ENCODE measurements around the gene PNLDC1.

The PNLDC1 gene, protein sequence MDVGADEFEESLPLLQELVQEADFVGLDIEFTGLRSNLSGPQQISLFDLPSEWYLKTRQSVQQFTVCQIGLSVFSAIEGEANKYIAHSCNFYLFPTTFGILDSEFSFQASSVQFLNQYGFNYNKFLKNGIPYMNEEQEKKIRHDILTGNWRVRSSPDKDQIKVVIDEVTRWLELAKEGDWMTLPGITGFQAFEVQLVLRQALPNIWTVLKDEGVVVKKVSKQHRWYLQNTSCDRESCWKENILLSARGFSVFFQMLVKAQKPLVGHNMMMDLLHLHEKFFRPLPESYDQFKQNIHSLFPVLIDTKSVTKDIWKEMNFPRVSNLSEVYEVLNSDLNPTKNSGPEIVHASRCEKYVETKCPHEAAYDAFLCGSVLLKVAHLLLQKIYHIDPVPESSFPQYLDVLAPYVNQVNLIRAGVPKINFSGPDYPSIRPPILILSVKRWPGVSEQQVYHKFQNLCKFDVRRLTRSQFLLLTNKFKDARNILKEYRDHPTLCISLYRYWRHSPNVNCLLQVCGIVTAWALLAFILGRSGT

DNA sequence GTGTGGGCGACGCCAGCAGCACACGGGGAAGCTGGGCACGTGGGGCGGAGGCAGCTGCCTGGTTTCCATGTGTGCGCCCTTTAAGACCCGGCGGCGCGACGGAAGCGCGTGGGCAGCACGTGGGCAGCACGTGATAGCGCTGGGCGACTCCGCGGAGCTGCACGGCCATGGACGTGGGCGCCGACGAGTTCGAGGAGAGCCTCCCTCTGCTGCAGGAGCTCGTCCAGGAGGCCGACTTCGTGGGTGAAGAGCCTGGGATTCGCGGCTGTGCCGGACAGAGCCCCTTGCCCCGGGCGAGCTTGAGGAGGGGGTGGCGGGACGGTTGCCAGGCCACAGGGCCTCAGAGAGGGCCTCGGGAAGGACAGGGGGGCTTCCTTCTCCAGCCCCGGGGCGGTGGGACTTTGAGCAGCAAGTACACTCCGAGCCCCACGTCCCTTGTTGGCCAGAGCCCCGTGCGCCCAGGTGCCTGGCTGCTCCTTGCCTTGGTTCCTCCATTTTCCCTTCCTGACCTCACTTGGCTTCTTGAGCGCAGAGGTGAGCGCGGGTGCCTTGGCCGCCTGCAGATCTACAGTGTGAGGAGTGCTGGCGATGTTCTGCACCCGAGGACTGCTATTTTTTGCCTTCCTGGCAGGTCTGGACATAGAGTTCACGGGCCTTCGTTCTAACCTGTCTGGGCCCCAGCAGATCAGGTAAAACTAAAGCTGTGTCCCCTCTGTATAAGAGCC lies at the start of gene PNLDC1:
Gene PNLDC1, plus strand, starts transcription at position 136 of the 725 bp plus-strand sequence. Its CDS starts 32 bp downstream, at position 168.
- DNase-seq (ENCODE audit: low spot score) = no peak

- DNase-seq (ENCODE audit: low spot score) = no peak
Observed at GRCh38 chr6:159751448-159751847, 48.6 kb upstream of the PNLDC1 start.

DNA sequence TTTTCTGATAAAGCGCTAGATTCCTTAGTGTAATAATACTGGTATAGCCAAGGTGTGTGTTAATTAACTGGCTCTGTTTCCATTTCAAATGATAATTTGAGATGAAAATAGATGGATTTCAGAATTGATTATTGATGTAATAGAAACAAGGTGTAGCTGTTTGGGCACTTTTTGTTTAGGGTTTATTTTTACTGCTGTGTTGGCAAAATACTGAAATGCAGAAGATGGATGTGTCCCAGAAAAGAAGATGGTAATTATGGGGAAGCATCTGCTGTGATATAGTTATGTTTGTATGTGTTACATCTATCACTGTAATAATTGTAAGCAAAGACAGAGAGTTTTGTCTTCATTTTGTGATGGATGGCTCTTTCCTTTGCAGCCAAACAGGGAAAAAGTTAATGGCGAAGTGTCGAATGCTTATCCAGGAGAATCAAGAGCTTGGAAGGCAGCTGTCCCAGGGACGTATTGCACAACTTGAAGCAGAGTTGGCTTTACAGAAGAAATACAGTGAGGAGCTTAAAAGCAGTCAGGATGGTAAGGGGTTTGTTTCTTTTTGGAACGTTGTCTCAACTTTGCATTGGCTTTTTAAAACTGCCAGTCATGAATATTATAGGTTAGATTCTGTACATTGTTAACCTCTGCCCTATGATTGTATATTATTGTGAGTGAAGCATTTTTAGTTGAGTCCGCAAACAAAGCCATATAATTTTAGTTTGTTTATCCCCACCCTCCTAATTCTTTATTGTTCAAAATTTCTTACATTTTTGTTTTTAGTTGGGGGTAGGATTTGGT lies 46.8 kb upstream of the PNLDC1 start:
- DNase-seq (ENCODE audit: low spot score) = no peak

- no peak for DNase-seq (ENCODE audit: low spot score)
Observed at GRCh38 chr6:159754401-159754800, 45.7 kb upstream of the PNLDC1 start.

DNA sequence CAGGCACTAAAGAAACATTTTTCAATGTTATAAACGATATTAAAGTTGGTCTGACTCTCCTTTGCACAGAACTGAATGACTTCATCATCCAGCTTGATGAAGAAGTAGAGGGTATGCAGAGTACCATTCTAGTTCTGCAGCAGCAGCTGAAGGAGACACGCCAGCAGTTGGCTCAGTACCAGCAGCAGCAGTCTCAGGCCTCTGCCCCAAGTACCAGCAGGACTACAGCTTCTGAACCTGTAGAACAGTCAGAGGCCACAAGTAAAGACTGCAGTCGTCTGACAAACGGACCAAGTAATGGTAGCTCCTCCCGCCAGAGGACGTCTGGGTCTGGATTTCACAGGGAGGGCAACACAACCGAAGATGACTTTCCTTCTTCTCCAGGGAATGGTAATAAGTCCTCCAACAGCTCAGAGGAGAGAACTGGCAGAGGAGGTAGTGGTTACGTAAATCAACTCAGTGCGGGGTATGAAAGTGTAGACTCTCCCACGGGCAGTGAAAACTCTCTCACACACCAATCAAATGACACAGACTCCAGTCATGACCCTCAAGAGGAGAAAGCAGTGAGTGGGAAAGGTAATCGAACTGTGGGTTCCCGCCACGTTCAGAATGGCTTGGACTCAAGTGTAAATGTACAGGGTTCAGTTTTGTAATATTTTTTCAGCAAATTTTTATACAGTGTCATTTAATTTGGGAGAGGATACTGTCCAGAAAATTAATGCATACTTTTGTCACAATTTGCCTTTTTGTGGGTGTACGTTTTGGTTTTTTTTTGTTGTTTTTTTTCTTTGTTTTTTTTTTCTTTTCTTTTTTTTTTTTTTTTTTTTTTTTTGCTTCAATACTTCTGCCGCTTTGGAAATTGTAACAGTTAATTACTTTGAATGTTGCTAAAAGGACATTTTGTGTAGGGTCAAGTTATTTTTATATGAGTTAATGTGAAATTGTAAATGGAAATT lies 44.8 kb upstream of the PNLDC1 start:
- no peak for DNase-seq (ENCODE audit: low spot score)

DNA sequence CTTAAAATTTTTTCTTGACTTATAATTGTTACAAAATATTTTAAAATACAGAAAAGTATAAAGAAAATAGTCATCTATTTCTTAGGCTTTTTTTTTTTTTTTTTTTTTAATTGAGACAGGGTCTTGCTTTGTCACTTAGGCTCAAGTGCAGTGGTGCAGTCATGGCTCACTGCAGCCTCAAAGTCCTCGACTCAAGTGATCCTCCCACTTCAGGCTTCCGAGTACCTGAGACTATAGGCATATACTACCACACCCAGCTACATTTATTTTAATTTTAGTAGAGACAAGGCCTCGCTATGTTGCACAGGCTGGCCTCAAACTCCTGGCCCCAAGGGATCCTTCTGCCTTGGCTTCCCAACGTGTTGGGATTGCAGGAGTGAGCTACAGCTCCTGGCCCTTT lies 43.6 kb upstream of the PNLDC1 start:
- DNase-seq (ENCODE audit: low spot score) = no peak

- DNase-seq (ENCODE audit: low spot score) = peak; percentile 96
Observed at GRCh38 chr6:159758031-159759001, 41.8 kb upstream of the PNLDC1 start.

DNA sequence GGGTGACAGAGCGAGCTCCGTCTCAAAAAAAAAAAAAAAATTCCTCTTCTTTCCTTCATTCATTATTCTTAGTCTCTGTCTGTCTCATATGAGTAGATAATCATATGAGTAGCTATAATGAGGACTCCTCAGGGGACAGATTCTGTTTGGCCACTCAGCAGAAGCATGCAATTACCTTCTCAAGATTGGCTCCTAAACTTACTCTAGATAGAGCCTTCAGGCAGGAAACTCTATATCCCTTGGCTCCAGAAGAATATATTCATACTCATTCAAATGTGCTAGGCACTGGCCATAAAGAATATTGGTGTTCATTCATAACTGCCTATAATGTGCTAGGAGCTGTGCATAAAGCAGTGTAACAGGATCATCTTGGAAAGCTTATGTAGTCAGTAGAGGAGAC lies 40.4 kb upstream of the PNLDC1 start:
- DNase-seq (ENCODE audit: low spot score) = peak; percentile 10

- DNase-seq (ENCODE audit: low spot score) = peak; percentile 96
Observed at GRCh38 chr6:159760602-159761057, 39.4 kb upstream of the PNLDC1 start.

- peak; percentile 26 for DNase-seq (ENCODE audit: low spot score)
Observed at GRCh38 chr6:159761129-159761872, 38.8 kb upstream of the PNLDC1 start.

- peak; percentile 96 for DNase-seq (ENCODE audit: low spot score)
Observed at GRCh38 chr6:159761873-159762680, 38.0 kb upstream of the PNLDC1 start, which contains the start of gene ACAT2. ACAT2 (plus strand) TSS chr6:159762045; CDS start chr6:159762088, 43 bp downstream.

DNA sequence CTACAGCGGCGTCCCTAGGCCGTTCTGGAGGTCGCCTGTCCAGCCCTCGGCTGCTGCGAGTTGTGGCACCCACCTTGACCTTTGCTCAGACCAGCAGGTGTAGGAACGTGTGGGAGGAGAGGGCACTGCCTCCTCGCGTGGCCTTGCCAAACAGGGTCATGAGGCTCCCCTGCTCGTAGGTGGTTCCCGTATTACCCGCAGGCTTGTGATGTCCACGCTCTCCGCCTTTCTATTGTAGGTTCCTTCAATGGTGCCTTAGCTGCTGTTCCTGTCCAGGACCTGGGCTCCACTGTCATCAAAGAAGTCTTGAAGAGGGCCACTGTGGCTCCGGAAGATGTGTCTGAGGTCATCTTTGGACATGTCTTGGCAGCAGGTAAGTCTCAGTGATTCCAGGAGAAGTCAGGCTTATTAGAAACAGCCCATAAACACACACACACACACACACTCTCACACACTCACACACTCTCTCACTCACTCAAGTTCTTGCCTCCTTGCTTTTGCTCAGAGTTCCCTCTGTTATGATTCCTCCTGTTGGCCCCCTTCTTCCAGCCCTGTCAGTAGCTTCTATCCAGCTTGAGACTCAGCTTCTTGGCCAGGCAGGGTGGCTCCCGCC lies 37.3 kb upstream of the PNLDC1 start:
- peak; percentile 17 for DNase-seq (ENCODE audit: low spot score)

DNA sequence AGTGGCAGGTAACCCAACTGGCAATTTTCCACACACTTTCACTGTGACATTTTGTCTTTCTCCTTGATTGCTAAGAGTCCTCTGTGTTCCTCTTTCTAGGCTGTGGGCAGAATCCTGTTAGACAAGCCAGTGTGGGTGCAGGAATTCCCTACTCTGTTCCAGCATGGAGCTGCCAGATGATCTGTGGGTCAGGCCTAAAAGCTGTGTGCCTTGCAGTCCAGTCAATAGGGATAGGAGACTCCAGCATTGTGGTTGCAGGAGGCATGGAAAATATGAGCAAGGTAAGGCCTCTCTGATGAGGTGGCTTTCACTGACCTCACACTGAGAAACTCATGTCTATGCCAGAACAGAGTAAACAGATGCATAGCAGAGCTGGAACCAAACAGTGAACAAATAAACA lies 33.2 kb upstream of the PNLDC1 start:
- no peak for DNase-seq (ENCODE audit: low spot score)

DNA sequence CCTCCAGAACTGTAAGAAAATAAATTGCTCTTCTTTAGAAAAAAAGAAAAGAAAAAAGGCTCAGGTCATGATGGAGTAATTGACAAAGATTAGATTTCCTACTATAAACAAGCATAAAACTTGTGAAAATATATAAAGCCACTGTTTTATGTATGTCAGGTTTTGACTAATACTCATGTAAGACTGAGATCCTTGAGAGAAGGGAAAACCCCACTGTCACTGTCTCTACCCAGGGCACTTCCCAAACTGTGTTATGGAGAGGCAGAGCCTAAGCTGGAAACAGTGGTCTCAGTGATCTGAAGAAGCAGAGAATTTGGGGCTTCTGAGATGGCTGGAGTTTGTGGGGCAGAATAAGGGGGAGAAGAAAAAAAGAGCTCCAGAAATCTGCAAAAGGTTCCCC lies 30.6 kb upstream of the PNLDC1 start:
- DNase-seq (ENCODE audit: low spot score) = no peak

DNA sequence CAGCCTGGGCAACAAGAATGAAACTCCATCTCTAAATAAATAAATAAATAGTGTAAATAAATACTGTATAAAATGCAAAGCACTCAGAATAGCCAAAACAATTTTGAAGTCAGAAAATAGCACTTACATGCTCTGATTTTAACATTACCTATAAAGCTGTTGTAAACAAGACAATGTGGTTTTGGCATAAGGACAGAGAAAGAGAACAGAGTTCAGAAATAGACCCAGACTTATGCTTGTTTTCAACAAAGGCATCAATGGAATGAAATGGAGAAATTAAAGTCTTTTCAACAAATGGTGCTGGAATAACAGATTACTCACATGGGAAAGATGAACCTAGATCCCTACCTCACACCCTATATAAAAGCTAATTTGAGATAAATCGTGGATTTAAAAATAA lies 27.9 kb upstream of the PNLDC1 start:
- DNase-seq (ENCODE audit: low spot score) = no peak

DNA sequence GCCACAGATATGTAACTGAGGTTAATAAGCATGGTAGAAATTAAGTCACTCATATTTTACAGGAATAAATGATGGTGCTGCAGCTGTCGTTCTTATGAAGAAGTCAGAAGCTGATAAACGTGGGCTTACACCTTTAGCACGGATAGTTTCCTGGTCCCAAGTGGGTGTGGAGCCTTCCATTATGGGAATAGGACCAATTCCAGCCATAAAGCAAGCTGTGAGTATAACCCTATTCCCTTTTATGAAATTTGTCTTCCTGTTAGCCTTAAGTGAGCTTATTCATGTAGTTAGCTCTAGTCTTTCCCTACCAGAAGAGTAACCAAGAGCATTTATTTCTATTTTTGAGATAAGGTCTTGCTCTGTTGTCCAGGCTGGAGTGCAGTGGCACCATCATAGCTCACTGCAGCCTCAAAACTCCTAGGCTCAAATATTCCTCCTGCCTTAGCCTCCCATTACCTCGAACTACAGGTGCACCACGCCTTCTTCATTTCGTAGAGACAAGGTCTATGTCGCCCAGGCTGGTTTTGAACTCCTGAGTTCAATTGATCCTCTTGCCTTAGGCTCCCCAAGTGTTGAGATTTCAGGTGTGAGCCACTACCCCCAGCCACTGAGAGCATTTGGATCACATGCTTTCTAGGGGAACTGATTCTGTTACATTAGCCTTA lies 22.7 kb upstream of the PNLDC1 start:
- DNase-seq (ENCODE audit: low spot score) = no peak

GRCh38 chr6:159778131-159778530 lies 21.9 kb upstream of the PNLDC1 start:
- DNase-seq (ENCODE audit: low spot score) = no peak
